ENCODE results near the gene FAM171A1. TPM values are rescaled to one million over a fixed set of nuclear protein-coding genes. Genes with fewer than 3 reads are reported as not detected.
"Not testable (repeated sequence)": the region's sequence is repeated elsewhere in the genome, so short reads cannot be mapped to it uniquely, and the experiment has no call there.

FAM171A1 gene
- total RNA-seq, 1 experiment from 2014 or later = 10.2 TPM

DNA sequence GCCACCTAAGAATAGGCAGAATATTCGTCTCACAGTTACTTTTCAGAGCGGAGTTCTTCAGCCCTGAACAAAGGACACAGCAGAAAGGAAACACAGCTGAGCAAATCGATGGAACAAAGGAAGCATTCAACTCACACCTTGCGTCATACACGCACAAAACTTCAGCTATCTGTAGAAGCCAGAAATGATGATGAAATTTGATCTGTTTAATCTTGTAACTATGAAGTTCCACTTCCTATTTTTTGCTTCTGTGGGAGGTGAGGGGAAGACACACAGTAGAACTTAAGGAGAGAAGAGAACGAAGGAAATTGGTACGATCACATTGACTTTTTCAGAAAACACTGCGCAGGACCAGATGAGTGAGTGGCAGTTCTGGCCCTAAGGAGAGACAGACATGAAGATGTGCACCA, 26.2 kb downstream of the FAM171A1 start:
- no peak for DNase-seq (ENCODE audit: low read depth)

DNA sequence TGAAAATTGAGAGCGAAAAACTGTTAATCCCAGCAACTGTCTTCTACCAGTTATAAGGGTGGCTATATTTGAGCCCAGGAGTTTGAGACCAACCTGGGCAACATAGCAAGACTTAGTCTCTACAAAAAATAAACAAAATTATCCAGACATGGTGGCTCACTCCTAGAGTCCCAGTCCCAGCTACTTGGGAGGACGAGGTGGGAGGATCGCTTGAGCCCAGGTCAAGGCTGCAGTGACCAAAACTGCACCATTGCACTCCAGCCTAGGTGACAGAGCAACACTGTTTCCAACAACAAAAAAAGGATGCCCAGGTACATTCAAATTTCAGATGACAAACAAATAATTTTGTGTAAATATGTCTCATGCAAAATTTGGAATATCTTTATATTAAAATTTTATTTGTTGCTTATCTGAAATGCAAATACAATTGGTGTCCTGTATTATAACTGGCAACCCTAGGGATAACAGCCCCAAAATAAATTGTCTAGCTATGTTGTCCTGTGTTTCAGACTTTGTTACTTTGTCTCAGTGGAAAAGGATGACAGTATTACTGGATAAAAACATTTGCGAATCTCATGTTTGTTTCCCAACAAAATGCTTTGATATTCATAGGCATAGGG, 26.7 kb downstream of the FAM171A1 start:
- DNase-seq (ENCODE audit: low read depth) = no peak

DNA sequence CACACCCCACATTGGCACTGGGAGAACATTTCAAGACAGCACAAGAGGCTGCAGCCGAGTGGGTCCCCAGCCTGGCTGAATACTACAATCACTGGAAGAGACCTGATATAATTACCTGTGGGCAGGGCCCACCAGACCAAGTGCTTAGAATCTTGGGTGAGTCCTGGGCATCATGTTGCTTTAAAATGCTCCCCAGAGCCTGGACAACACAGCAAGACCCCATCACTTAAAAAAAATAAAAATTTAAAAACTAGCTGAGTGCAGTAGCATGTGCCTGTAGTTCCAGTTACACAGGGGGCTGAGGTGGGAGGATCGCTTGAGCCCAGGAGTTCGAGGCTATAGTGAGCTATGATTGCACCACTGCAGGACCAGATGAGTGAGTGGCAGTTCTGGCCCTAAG, 28.1 kb downstream of the FAM171A1 start:
- no peak for DNase-seq (ENCODE audit: low read depth)

DNA sequence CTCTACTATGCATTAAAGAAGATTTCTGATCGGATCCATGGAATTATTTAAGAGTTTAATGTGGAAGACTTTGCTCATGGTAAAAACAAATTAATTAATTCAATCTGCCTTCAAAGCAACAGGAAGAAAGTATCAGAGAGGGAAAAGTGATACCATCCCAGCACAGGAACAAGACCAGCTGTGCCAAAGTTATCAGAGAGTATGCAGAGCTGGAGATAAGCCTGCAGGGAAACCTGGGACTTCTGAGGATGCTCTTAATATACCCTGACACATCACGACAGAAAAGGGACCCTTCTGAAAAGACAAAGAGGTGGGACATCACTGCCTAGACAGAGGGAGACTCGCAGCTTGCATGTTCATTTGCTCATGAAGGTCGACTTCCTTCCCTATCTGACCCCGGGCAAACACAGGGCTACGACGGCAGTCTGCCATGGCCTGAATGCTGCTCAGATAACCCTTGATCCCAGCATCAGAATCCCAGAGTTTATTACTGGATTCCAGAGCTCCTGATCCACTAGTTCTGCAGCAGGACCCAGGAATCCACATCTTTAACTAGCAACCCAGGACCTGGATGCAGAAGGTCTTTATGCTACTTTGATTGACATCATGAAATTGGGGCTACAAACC, 29.5 kb downstream of the FAM171A1 start:
- no peak for DNase-seq (ENCODE audit: low read depth)

DNA sequence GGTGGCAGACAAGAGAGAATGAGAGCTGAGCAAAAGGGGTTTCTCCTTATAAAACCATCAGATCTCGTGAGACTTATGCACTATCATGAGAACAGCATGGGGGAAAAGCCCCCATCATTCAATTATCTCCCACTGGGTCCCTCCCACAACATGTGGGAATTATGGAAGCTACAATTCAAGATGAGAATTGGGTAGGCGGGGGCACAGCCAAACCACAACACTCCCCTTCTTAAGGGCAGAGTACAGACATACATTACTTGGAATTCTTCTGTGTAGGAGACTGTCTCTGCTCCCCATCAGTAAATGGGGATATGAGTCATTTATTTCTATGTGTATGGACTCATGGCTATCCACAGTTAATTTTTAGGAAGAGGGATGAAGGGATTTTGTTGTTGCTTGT, 31.2 kb downstream of the FAM171A1 start:
- DNase-seq (ENCODE audit: low read depth) = no peak

DNA sequence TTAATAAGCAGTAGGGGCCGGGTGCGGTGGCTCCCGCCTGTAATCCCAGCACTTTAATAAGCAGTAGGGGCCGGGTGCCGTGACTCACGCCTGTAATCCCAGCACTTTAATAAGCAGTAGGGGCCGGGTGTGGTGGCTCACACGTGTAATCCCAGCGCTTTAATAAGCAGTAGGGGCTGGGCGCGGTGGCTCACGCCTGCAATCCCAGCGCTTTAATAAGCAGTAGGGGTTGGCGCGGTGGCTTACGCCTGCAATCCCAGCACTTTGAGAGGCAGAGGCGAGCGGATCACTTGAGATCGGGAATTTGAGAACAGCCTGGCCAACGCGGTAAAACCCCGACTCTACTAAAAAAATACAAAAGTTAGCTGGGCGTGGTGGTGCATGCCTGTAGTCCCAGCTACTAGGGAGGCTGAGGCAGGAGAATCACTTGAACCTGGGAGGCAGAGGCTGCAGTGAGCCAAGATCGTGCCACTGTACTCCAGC, 33.6 kb downstream of the FAM171A1 start:
- not testable (repeated sequence) for DNase-seq (ENCODE audit: low read depth)

DNA sequence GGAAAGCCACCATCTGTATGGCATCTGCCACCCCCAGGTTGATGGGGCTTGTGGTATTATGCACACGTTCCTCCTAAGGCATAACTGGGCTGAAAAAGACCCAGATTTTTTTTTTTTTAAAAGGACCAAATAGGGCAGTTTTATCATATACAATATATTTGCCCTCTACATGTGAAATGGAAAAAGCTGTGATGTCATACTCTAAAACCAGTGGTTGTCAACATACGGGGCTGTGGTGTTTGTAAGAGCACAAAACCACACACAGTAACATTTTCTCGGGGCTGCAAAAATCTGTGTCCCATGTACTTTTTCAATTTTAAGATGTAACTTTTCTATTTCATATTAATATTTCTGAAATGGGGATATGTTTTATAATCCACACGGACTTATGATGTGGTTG, 34.9 kb downstream of the FAM171A1 start:
- DNase-seq (ENCODE audit: low read depth) = no peak

DNA sequence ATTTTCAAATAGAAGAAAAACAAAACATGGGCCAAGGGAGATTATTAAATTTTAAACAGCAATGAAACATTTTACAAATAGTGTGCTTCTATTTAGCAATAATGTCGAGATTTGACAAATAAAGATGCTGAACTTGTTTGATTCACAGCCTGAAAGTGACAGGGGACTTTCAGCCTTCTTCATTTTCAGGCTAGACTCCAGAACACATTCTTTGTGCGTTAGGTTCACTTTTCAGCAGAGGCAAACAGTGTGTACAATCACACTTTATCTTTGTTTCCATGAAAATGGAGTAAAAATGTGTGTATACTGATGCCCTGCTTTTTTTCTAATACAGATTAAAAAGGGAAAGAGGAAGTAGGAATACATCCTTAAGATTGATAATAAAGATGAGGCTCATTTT, 35.6 kb downstream of the FAM171A1 start:
- no peak for DNase-seq (ENCODE audit: low read depth)

DNA sequence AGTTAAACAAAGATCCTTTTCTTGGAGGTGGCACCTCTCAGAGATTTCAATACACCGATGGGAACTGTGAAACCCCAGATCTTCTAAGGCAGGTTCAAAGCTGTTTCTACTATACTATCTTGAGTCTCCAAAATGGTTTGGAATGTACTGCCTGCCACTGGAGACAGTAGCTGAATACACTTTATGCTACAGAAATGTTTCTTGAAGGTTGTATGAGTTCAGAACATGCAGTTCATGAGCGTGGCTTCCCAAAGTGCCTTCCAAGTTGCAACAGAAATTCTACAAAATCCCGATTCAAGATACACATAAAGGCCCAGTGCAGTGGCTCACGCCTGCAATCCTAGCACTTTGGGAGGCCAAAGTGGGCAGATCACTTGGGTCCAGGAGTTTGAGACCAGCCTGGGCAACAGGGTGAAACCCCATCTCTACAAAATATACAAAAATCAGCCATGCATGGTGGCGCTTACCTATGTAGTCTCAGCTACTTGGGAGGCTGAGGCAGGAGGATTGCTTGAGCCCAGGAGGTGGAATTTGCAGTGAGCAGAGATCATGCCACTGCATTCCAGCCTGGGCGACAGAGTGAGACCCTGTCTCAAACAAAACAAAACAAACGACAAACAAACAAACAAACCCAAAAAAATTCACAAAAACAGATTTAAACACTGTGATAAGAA, 36.3 kb downstream of the FAM171A1 start:
- DNase-seq (ENCODE audit: low read depth) = no peak

DNA sequence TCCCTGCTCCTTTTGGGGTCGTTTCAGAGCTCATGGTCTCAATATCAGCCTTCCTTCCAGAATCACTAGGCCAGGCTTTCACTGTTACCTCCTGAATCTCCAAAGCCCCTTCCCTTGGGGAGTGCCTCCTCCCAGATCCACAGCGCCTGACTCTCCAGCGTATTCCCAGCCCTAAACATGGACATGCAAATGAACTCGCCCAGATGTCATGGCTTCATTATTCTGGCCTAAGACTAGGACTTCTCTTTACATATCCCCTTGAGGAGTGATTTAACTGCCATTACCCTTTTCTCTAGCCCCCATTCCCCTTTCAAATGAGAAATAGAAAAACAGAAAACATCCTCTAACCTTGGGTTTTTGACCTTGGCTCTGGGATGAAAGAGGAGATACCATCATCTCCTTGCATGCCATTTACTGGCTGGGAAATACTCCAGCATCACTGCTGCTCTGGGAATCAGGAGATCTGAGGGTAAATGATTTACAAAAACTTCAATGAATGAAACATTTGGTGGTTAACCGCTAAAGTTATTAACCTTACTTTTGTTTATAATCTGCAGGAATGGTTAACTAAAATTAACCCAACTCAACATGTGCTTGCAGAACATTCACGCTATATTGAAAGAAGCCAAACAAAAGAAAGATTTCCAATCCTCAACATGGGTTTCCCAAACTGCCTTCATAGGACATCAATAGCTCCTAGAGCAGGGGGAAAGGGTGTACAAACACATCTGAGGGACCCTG, 37.0 kb downstream of the FAM171A1 start:
- peak; percentile 72 for DNase-seq (ENCODE audit: low read depth)

DNA sequence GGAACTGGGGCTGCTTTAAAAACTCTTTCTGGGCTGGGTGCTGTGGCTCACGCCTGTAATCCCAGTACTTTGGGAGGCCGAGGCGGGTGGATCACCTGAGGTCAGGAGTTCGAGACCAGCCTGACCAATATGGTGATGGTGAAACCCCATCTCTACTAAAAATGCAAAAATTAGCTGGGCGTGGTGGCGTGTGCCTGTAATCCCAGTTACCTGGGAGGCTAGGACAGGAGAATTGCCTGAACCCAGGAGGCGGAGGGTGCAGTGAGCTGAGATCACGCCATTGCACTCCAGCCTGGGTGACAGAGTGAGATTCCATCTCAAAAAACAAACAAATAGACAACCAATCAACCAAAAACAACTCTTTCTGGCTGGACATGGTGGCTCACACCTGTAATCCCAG, 37.9 kb downstream of the FAM171A1 start:
- not testable (repeated sequence) for DNase-seq (ENCODE audit: low read depth)

DNA sequence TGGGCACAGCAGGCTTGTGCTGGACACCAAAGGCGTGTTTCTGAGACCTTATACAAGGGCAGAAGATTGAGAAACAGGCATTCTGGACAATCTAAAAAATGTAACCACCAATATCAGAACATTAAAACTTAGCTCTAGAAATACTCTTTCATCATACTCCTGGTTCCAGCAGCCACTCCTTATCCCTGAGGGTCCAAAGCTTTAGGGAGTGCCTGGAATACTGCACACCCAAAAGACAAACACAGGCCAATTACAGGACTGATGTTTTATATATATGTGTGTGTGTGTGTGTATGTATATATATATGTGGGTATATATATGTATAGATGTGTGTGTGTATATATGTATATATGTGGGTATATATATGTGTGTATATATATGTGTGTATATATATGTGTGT, 39.6 kb downstream of the FAM171A1 start:
- DNase-seq (ENCODE audit: low read depth) = no peak

DNA sequence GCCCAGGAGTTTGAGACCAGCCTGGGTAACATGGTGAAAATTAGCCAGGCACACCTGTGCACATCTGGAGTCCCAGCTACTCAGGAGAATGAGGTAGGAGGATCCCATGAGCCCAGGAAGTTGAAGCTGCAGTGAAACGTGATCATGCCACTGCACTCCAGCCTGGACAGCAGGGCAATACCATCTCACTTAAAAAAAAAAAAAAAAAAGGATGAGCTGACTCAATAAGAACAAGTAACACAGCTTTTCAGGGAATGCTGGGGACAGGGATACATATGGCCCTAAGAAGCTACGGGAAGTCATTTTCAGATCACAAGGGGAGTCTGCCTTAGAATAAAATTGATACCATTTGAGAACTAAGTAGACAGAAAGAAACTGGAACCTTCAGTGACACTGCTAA, 41.7 kb downstream of the FAM171A1 start:
- no peak for DNase-seq (ENCODE audit: low read depth)

DNA sequence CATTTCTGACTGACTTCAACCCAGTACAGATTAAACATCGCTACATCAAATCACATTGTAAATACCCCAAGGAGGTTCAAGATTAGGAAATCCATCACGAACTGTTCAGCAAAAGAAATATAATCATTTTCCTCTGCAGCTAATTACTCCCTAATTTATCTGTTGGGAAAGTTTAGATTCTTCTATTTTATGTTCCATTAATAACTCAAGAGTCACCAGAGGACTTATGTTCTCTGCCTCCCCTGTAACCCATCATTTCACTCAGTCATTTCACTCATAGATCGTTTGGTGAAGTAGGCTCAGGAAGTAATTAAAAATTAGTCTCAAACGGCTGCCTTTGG, 45.2 kb downstream of the FAM171A1 start:
- no peak for DNase-seq (ENCODE audit: low read depth)

DNA sequence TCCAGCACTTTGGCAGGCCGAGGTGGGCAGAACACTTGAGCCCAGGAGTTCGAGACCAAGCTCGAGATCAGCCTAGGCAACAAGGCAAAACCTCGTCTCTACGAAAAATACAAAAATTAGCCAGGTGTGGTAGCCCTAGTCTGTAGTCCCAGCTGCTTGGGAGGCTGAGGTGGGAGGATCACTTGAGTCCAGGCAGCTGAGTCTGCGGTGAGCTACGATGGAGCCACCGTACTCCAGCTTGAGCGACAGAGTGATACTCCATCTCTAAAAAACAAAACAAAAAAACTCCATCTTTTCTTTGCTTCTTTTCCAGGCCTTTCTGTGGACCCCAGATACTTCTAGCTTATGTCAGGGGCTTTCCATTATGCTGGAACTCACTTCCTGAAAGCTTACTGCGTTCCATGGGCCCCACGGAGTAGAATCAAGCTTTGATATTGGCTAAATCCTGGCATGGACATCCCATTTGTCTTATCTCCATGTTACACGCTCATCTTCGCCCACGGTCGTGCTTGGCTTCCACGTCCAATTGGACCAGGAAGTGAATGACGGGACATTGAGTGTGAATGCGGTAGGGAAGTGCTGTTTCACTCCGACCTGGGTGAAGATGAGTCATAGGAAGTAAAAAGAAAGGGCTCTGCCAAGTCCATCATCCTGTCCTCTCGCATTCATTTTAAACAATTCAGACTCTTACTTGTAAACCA, 45.7 kb downstream of the FAM171A1 start:
- DNase-seq (ENCODE audit: low read depth) = peak; percentile 84

DNA sequence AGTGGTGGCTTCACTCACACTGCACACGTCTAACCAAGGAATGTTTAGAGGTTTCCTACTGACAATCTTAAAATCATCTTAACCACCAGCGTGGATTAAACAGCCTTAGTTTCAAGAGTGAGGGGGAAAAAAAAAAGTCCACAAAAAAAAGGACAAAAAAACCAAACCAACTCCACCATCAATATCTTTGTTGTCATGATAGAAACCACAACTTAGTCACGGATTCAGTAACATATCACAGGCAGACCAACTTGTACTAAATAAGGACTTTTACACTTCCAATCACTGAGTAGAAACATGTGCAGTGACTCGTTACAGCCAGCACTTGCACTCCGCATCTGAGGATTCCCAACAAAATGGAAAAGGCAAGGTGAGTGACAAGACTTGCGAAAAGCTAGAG, 46.5 kb downstream of the FAM171A1 start:
- DNase-seq (ENCODE audit: low read depth) = peak; percentile 58

DNA sequence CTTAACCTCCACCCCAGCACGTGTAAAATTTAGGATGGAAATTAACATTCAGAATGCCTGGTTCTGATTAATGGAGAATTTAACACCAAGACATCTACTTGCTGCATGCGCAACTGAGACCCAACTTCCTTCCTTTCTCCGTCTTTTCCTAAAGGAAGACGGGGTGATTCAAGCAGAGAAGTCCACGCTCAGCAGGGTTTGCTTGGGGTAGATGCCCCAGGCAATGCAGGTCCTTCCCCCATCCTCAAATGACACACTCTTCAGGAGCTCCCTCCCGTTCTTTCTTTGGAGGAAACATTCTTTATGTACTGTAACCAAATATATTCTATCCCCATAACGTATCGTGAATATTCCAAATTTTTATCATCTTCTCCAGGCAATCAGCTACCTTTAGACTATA, 47.0 kb downstream of the FAM171A1 start:
- DNase-seq (ENCODE audit: low read depth) = no peak

DNA sequence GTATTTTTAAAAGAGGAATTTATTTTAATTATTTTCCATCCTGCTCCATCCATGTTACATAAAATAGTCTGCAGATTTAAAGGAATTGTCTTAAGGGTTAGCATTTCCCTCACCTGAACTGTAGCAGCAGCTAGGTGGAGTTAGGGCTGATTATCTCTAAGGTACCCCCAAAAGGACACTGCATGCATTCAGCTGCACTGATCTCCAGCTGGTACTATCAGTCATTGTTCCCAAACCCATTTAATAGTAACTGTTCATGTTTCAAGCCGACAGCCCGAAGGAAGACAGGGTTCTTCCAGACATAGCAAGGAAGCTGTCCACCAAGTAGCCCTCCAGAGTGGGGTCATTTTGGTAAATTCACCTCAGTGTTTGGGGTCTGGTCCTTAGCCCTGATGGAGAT, 48.7 kb downstream of the FAM171A1 start:
- DNase-seq (ENCODE audit: low read depth) = no peak

DNA sequence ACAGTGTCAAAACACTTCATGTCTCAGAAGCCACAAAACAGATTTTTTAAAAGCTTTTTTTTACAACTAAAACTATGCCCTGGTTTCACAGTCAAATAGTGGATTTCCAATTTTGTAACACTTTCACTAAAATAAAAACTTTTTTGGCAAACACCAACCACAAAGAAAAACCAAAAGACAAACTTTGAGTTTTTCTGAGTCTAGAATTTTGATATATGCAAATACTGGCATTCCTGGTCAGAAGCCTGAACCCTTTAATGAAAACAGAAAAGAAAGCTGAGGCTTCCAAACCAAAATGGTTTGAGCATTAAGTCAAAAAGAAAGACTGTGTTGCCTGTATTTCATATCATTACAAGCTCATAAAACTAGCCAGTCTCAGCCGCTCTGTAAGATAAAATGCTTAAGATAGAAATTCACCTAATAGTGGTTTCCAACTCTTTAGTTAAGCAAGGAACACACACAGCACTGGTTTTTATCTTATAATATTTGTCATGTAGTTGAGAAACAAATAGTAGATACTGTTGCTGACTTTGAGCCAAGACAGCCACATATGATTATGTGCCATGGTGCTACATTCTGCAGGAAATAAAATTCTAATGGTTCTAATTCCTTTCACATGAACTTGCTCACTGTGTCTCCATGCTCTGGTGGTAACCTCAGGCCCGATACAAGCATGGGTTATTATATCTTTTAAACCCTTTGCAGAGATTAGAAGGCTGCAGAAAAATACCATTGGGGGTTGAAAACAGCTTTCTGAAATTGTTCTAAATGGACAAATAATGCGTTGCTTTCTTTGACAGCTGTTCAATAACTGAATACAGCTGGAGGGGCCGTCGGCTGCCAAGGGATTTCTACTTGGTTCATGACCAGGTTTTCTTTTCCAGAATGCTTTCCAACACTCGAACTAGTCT, 49.4 kb downstream of the FAM171A1 start:
- no peak for DNase-seq (ENCODE audit: low read depth)

DNA sequence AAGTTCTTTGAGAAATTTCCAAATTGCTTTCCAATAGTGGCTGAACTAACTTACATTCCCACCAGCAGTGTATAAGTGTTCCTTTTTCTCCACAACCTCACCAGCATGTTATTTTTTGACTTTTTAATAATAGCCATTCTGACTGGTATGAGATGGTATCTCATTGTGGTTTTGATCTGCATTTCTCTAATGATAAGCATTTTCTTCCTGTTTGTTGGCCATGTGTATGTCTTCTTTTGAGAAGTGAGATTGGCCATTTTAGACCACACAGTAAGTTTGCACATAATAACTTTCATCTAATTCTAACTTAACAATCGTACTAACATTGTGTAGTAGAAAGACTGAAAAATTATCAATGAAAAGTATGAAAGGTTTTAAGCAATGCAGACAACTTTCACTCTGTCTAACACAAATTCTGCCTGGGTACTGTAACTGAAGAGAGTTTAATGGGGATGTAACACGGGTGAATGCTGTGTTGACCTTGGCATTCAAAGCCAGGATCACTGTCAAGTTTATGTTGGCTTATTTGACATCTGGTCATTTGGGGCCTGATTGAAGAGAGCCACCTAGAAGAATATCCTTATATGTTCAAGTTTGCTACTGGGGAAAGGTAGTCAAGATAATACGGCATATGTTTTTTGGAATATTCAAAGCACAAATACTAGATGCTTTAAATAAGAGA, 50.4 kb downstream of the FAM171A1 start:
- DNase-seq (ENCODE audit: low read depth) = peak; percentile 26

Measured in M059J (cell line).